Measurements from ENCODE around the gene CYTH3. TPM values are rescaled to one million over a fixed set of nuclear protein-coding genes. Genes with fewer than 3 reads are reported as not detected.

CYTH3 gene, protein sequence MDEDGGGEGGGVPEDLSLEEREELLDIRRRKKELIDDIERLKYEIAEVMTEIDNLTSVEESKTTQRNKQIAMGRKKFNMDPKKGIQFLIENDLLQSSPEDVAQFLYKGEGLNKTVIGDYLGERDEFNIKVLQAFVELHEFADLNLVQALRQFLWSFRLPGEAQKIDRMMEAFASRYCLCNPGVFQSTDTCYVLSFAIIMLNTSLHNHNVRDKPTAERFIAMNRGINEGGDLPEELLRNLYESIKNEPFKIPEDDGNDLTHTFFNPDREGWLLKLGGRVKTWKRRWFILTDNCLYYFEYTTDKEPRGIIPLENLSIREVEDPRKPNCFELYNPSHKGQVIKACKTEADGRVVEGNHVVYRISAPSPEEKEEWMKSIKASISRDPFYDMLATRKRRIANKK
- total RNA-seq (2014; rRNA removed; shearing (Covaris generic)) (45.5 and 47.1 TPM in 2 replicates), polyA plus RNA-seq (2016; fragmentation: Nextera tagmentation; extraction: Ambion mirVana) (33.3 and 34.2 TPM in 2 replicates)

- Histone ChIP-seq H3K27ac (peak within 1 kb of the TSS; percentile 69), H3K27me3 (replicated peaks; ENCODE audit: insufficient read depth) (no peaks in the 10 kb centered on the region), H3K4me1 (ENCODE audit: insufficient read depth) (peaks cover 14% of the 10 kb centered on the region), H3K9me2 (ENCODE audit: insufficient read depth) (no peaks in the 10 kb centered on the region), H3K4me3 (peak within 1 kb of the TSS; percentile 90), H3K9ac (peak within 1 kb of the TSS; percentile 92), H3K4me2 (ENCODE audit: unreplicated experiment) (peak within 1 kb of the TSS; percentile 96), H3K9me3 (ENCODE audit: low read depth) (no peaks in the 10 kb centered on the region), H2AFZ (peak within 1 kb of the TSS; percentile 88), H3F3A (ENCODE audit: insufficient read depth) (peaks cover 13% of the 10 kb centered on the region), H4K20me1 (ENCODE audit: insufficient read depth) (0 out of 2 replicates have a peak, but pooled peaks cover 9% of the 10 kb centered on the region), H3K79me2 (ENCODE audit: insufficient read depth) (peaks cover 44% of the 10 kb centered on the region), H3K36me3 (ENCODE audit: low read depth) (no peaks in the 10 kb centered on the region)
- TF ChIP-seq EZH2phosphoT487 (IDR thresholded peaks at IDR 0.05; ENCODE audit: insufficient read depth, low read depth) = no peak
- TF ChIP-seq EZH2 (IDR thresholded peaks at IDR 0.05; ENCODE audit: insufficient read depth, poor library complexity, severe bottlenecking) = no peak
- in situ Hi-C loops (cut with MboI) = no loop called here
- DNase-seq = peak; percentile 95
- 6 to 17% methylated on average over 22 to 52 of the region's 67 CpGs for WGBS, 2 experiments (ENCODE audit: low coverage in 1 of 2, low lambda C conversion rate in 2 of 2, missing lambda C conversion rate in 2 of 2)
Observed at GRCh38 chr7:6272481-6273323, at the start of gene CYTH3. Gene CYTH3 (minus strand): TSS chr7:6272624. CDS start chr7:6272507, 117 bp downstream.

GRCh38 chr7:6320791-6321190 lies 48.4 kb upstream of the CYTH3 start:
- no peak for DNase-seq
- H3K79me2 ChIP-seq (ENCODE audit: insufficient read depth) = no peaks in the 10 kb centered on the region
- H3K9me2 ChIP-seq (ENCODE audit: insufficient read depth) = no peaks in the 10 kb centered on the region
- no peaks in the 10 kb centered on the region for H3K9me3 ChIP-seq (ENCODE audit: low read depth)
- no peak overlapping the region for H2AFZ ChIP-seq
- H3K4me3 ChIP-seq = no peak overlapping the region
- H3K27ac ChIP-seq = no peak overlapping the region
- H3K9ac ChIP-seq = no peak overlapping the region
- no peak overlapping the region for H3K4me2 ChIP-seq (ENCODE audit: unreplicated experiment)
- no peaks in the 10 kb centered on the region for H3K27me3 ChIP-seq (replicated peaks; ENCODE audit: insufficient read depth)
- WGBS, 2 experiments (ENCODE audit: low coverage in 1 of 2, low lambda C conversion rate in 2 of 2, missing lambda C conversion rate in 2 of 2) = 35 to 54% methylated on average over 1 of the region's 1 CpG
- H3F3A ChIP-seq (ENCODE audit: insufficient read depth) = peaks cover 4% of the 10 kb centered on the region; the same call in 1 of the 2 replicates
- TF ChIP-seq EZH2 (IDR thresholded peaks at IDR 0.05; ENCODE audit: insufficient read depth, poor library complexity, severe bottlenecking) (no peak), EZH2phosphoT487 (IDR thresholded peaks at IDR 0.05; ENCODE audit: insufficient read depth, low read depth) (no peak)
- in situ Hi-C loops (cut with MboI) = loop anchor here (5.0 to 10.0 kb wide), 2 partner anchors 148 to 316 kb away; partner anchors contain the start of genes AIMP2 and PMS2
- peaks cover 13% of the 10 kb centered on the region for H3K4me1 ChIP-seq (ENCODE audit: insufficient read depth)
- no peaks in the 10 kb centered on the region for H3K36me3 ChIP-seq (ENCODE audit: low read depth)
- no peaks in the 10 kb centered on the region for H4K20me1 ChIP-seq (ENCODE audit: insufficient read depth)

DNA sequence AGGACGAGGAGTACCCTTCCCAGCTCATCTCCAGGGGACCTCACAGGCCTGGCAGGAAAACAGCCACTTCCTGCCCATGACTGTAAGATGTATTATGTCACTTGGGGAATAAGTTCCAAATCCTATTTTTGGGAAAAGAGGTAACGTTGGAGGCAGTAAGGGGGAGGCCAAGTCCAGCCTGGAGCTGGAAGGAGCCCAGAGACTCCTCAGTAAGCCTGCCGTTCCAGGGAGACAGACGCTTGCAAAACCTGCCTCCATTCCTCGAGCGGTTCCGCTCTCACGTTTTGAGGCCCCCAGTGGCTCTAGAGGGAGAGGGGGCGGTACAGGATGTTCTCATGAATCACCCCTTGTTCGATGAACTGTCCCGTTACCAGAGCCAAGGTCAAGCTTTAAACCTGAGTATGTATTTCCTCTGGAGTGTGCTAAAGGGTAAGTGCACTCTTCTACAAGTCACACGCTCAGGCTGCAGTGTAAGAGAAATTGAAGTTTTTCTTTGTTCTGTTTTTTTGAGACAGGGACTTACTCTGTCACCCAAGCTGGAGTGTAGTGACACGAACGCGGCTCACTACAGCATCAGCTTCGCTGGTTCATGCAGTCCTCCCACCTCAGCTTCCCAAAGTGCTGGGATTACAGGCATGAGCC lies 45.5 kb upstream of the CYTH3 start:
- TF ChIP-seq EZH2 (IDR thresholded peaks at IDR 0.05; ENCODE audit: insufficient read depth, poor library complexity, severe bottlenecking) (no peak), EZH2phosphoT487 (IDR thresholded peaks at IDR 0.05; ENCODE audit: insufficient read depth, low read depth) (no peak)
- H3K4me2 ChIP-seq (ENCODE audit: unreplicated experiment) = peak overlapping the region; percentile 43
- no peaks in the 10 kb centered on the region for H3K27me3 ChIP-seq (replicated peaks; ENCODE audit: insufficient read depth)
- WGBS, 2 experiments (ENCODE audit: low coverage in 1 of 2, low lambda C conversion rate in 2 of 2, missing lambda C conversion rate in 2 of 2) = 31 to 33% methylated on average over 14 to 16 of the region's 16 CpGs
- H3K9ac ChIP-seq = peak overlapping the region; percentile 42
- peaks cover 4% of the 10 kb centered on the region; the same call in 1 of the 2 replicates for H3F3A ChIP-seq (ENCODE audit: insufficient read depth)
- peak overlapping the region; percentile 56 for H3K27ac ChIP-seq
- no peaks in the 10 kb centered on the region for H3K79me2 ChIP-seq (ENCODE audit: insufficient read depth)
- peak overlapping the region; percentile 64 for H2AFZ ChIP-seq
- no peaks in the 10 kb centered on the region for H3K9me3 ChIP-seq (ENCODE audit: low read depth)
- no peaks in the 10 kb centered on the region for H3K36me3 ChIP-seq (ENCODE audit: low read depth)
- DNase-seq = peak; percentile 87
- H3K4me3 ChIP-seq = 0 out of 2 replicates have a peak overlapping the region, but pooled peaks have one; percentile 7
- no peaks in the 10 kb centered on the region for H4K20me1 ChIP-seq (ENCODE audit: insufficient read depth)
- H3K9me2 ChIP-seq (ENCODE audit: insufficient read depth) = no peaks in the 10 kb centered on the region
- peaks cover 13% of the 10 kb centered on the region for H3K4me1 ChIP-seq (ENCODE audit: insufficient read depth)
- in situ Hi-C loops (cut with MboI) = no loop called here

DNA sequence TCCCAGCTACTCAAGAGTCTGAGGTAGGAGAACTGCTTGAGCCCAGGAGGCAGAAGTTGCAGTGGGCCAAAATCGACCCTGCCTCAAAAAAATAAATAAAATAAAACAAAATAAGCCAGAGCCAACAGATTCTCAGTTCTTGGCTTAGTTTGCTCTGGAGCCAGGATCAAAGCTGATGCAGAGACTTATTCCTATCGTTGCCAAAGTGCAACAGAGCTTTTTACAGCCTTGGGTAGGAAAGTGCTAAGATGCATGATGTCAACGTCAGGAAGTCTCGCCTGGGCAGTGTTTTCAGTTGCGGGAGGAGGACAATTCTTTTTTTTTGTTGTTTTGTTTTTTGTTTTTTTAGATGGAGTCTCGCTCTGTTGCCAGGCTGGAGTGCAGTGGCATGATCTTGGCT lies 43.8 kb upstream of the CYTH3 start:
- TF ChIP-seq EZH2 (IDR thresholded peaks at IDR 0.05; ENCODE audit: insufficient read depth, poor library complexity, severe bottlenecking) (no peak), EZH2phosphoT487 (IDR thresholded peaks at IDR 0.05; ENCODE audit: insufficient read depth, low read depth) (no peak)
- Histone ChIP-seq H3K79me2 (ENCODE audit: insufficient read depth) (no peaks in the 10 kb centered on the region), H3K4me2 (ENCODE audit: unreplicated experiment) (no peak overlapping the region), H3K9ac (no peak overlapping the region), H3K27ac (no peak overlapping the region), H3F3A (ENCODE audit: insufficient read depth) (peaks cover 4% of the 10 kb centered on the region; the same call in 1 of the 2 replicates), H3K9me2 (ENCODE audit: insufficient read depth) (no peaks in the 10 kb centered on the region), H3K4me3 (no peak overlapping the region), H3K27me3 (replicated peaks; ENCODE audit: insufficient read depth) (no peaks in the 10 kb centered on the region), H3K4me1 (ENCODE audit: insufficient read depth) (peaks cover 13% of the 10 kb centered on the region), H4K20me1 (ENCODE audit: insufficient read depth) (no peaks in the 10 kb centered on the region), H2AFZ (no peak overlapping the region), H3K36me3 (ENCODE audit: low read depth) (no peaks in the 10 kb centered on the region), H3K9me3 (ENCODE audit: low read depth) (no peaks in the 10 kb centered on the region)
- in situ Hi-C loops (cut with MboI) = no loop called here
- WGBS, 2 experiments (ENCODE audit: low coverage in 1 of 2, low lambda C conversion rate in 2 of 2, missing lambda C conversion rate in 2 of 2) = 57 to 63% methylated on average over 6 of the region's 6 CpGs
- DNase-seq = no peak

Measured in GM23248 (cell line).